Colonic mucosa (tissue), 4 donors: ENCODE measurements around the gene CYP3A5. TPM values are rescaled to one million over a fixed set of nuclear protein-coding genes. Genes with fewer than 3 reads are reported as not detected.

Experiments used
- DNase-seq: peaks from one replicate; pipeline ENCODE4 v3.0.0-alpha.2; 2020
- H3K27ac ChIP-seq: fragments of 200-600 bp; one replicate; pipeline ENCODE4 v1.8.0; 2021
- H3K27me3 ChIP-seq: fragments of 200-600 bp; one replicate; pipeline ENCODE4 v1.8.0; 2021
- H3K36me3 ChIP-seq: fragments of 200-600 bp; one replicate; pipeline ENCODE4 v1.8.0; 2021
- H3K4me1 ChIP-seq: fragments of 200-600 bp; one replicate; pipeline ENCODE4 v1.8.0; 2021; ENCODE audit warnings: mild to moderate bottlenecking
- H3K4me3 ChIP-seq: fragments of 200-600 bp; one replicate; pipeline ENCODE4 v1.8.0; 2021
- H3K9ac ChIP-seq, 2 donors: one replicate each; pipeline ENCODE4 v1.7.0; 2013; ENCODE audit warnings: control low read depth in 2 of 2, low read depth in 2 of 2, low read length in 2 of 2
- H3K9me3 ChIP-seq: fragments of 200-600 bp; one replicate; pipeline ENCODE4 v1.8.0; 2021
- intact Hi-C: fragments of 100-400 bp; cut with DNase I; formaldehyde crosslinking; loops from one replicate; pipeline ENCODE4 v1.14.1; 2022
- total RNA-seq, 2 donors: library from RNA; stranded (reverse); fragmentation: NEBNext Ultra II Directional in 1 of 2; extraction: Animal tissue kit (Norgen Biotek cat#: 25700) in 1 of 2; gene quantifications; one replicate each; pipeline ENCODE4 v1.2.1, GENCODE V29; 2021
- TF ChIP-seq, protein P1 (sequence below): fragments of 200-600 bp; IDR thresholded peaks from one replicate; pipeline ENCODE4 v1.8.0; 2022; ENCODE audit warnings: antibody characterized with exemption, mild to moderate bottlenecking
- donor health status: healthy.
- donor health status: DM: no; HTN: no; CAD: no.
- donor health status: DM: no; HTN: no; CAD: no.

Gene CYP3A5
- total RNA-seq, 2 donors from 2014 or later: 52.6 to 112 TPM

DNA sequence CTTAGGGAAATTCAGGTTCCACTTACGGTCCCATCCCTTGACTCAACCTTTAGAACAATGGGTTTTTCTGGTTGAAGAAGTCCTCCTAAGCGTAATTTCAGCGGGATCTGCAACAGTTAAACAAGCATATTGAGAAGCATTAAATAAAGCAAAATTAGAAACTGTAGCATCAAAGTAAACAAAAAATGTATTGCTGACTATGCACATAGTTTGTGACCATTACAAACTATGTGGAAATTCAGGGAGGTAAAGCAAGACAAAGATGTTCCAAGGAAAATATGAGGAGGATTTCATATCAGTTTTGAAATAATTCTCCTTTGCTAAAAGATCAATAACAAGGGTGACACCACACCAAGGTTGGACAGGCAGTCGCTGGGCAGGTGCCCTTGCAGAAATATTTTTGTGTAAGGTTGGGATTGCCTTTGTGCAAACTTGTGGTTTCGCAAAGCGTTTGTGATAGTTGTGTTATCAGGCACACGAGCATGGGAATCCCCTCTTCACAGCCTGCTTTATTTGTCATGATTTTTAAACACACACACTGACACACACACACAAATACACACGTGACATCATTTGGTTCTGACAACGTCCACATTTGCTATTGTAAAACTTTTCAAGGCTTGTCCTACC lies 5.4 kb upstream of the CYP3A5 start:
- Histone ChIP-seq H3K9ac (no peak overlapping the region), H3K9me3 (no peaks in the 10 kb centered on the region), H3K27me3 (no peaks in the 10 kb centered on the region), H3K4me1 (no peaks in the 10 kb centered on the region), H3K36me3 (no peaks in the 10 kb centered on the region), H3K4me3 (no peak overlapping the region), H3K27ac (no peak overlapping the region)
- no peak for DNase-seq
- intact Hi-C loops: loop anchor here (10.0 kb wide), 1 partner anchor 110 kb away; no protein-coding TSS in a partner anchor
- TF ChIP-seq, protein P1, sequence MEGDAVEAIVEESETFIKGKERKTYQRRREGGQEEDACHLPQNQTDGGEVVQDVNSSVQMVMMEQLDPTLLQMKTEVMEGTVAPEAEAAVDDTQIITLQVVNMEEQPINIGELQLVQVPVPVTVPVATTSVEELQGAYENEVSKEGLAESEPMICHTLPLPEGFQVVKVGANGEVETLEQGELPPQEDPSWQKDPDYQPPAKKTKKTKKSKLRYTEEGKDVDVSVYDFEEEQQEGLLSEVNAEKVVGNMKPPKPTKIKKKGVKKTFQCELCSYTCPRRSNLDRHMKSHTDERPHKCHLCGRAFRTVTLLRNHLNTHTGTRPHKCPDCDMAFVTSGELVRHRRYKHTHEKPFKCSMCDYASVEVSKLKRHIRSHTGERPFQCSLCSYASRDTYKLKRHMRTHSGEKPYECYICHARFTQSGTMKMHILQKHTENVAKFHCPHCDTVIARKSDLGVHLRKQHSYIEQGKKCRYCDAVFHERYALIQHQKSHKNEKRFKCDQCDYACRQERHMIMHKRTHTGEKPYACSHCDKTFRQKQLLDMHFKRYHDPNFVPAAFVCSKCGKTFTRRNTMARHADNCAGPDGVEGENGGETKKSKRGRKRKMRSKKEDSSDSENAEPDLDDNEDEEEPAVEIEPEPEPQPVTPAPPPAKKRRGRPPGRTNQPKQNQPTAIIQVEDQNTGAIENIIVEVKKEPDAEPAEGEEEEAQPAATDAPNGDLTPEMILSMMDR: no peak

DNA sequence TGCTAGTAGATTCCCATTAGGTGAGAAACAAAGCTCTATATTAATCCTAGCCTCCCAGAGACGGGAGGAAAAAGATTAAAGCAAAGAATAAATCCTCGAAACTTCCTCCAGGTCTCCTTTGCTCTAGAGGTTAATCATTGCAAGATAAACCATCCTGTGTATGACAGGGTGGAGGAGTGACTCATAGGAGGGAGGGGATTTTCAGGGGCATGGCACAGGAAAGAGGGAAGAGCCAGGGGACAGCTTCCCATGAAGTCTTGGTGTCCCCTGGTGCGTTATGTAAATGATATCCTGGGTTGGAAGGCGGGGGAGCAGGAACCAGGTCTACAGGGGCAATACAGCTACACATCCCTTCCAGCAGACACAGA lies 780 bp downstream of the CYP3A5 start:
- Histone ChIP-seq H3K36me3 (no peaks in the 10 kb centered on the region), H3K27ac (peak overlapping the region; percentile 88), H3K4me3 (peak overlapping the region; percentile 32), H3K4me1 (no peaks in the 10 kb centered on the region), H3K9me3 (no peaks in the 10 kb centered on the region), H3K9ac (peak overlapping the region; percentile 40 to 84), H3K27me3 (no peaks in the 10 kb centered on the region)
- TF ChIP-seq, protein P1: no peak
- peak; percentile 78 for DNase-seq
- intact Hi-C loops: no loop called here

DNA sequence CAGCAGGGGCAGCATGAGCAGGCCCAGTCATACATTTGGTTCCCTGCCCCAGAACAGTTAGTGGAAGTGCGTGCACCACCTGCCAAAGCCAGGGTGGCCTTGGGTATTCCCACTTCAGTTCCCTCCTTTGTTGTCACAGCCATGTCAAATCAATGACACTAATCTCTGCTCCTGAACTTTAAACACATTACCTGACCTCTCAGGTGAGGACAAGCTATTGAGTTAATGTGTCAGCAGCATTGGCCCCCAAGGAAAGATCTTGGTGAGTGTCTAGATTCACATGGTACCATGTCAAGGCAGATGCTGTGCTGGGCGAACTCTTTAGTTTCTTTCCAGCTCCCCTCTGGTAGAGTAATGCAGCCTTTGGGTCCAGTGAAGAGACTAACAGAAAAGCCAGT lies 2.1 kb downstream of the CYP3A5 start:
- no peak overlapping the region for H3K27ac ChIP-seq
- intact Hi-C loops: no loop called here
- no peaks in the 10 kb centered on the region for H3K9me3 ChIP-seq
- no peak for DNase-seq
- H3K4me1 ChIP-seq: no peaks in the 10 kb centered on the region
- H3K27me3 ChIP-seq: no peaks in the 10 kb centered on the region
- H3K4me3 ChIP-seq: peak overlapping the region; percentile 32
- H3K9ac ChIP-seq: no peak overlapping the region
- TF ChIP-seq, protein P1: no peak
- no peaks in the 10 kb centered on the region for H3K36me3 ChIP-seq

DNA sequence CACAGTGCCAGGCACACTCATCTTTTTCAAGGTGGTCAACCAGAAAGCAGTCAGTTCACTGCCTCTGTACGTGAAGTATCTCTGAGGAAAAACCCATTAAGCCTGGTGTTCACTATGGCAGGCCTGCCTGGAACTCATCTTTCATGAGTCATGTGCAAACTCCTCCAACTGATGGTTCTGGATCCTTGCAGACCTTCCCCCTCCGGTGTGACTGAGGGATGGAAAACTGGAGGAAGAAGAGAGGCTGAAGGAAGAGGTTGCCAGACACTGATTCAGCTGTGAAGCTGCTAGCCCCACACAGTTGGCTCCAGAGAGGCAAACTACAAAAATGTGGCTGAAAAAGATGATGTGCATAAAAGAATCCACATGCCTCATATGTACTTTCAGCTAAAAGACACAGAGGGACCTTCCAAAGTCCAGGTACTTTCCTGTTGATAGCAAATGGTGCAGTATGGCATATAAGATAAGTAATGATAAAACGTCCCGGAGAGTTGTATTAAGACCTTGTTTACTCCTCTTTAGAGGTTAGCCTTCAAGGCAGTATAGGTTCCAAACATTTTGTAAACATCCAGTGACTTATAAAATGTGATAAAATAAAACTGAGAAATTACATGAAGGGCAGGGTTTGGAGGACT lies 2.7 kb downstream of the CYP3A5 start:
- H3K9ac ChIP-seq: no peak overlapping the region
- H3K27me3 ChIP-seq: no peaks in the 10 kb centered on the region
- no peaks in the 10 kb centered on the region for H3K9me3 ChIP-seq
- no peaks in the 10 kb centered on the region for H3K36me3 ChIP-seq
- no peaks in the 10 kb centered on the region for H3K4me1 ChIP-seq
- TF ChIP-seq, protein P1: no peak
- intact Hi-C loops: no loop called here
- H3K27ac ChIP-seq: no peak overlapping the region
- H3K4me3 ChIP-seq: no peak overlapping the region
- DNase-seq: no peak

DNA sequence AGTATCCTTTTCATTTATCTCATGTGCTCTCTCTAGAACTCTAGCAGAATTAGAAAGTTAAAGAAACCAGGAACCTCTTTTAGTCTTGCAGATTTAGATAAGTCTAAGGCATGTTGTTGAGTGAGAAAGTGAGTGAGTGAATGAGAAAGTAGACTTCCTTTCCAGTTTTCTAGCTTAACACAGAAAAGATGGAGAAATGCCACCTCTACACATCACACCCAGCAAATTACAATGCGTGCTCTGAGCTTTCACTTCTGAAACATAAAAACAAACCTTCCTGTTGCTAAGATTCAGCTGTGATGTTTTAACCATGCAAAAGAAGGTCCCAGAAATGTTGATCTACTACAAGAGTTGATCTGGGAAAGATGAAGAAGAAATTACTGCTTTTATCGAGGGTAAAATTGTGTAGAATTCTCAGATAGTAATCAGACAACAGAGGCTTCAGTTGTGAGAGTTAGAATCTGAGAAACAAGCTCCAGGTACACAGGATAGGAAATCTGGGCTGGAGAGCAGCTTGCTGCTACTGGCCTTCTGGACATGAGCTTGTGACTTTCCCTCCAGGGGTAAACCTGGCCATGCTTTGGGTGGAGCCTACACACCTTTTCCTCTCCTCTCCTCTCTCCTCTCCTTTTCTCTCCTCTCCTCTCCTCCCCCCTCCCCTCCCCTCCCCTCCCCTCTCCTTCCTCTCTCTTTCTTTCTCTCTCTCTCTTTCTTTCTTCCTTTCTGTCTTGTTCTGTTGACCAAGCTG lies 4.6 kb downstream of the CYP3A5 start:
- H3K27ac ChIP-seq: no peak overlapping the region
- H3K9ac ChIP-seq: no peak overlapping the region
- DNase-seq: no peak
- no peaks in the 10 kb centered on the region for H3K9me3 ChIP-seq
- no peak overlapping the region for H3K4me3 ChIP-seq
- TF ChIP-seq, protein P1: no peak
- no peaks in the 10 kb centered on the region for H3K4me1 ChIP-seq
- intact Hi-C loops: no loop called here
- H3K27me3 ChIP-seq: no peaks in the 10 kb centered on the region
- H3K36me3 ChIP-seq: no peaks in the 10 kb centered on the region
